ENCODE measurements around the gene C22orf42.

GRCh38 chr22:32144496-32145274 lies 14.4 kb downstream of the C22orf42 start:
- TF ChIP-seq CTCF (IDR thresholded peaks at IDR 0.05) (no peak), POLR2A (IDR thresholded peaks at IDR 0.05) (no peak), POLR2AphosphoS5 (IDR thresholded peaks at IDR 0.05; ENCODE audit: insufficient read depth in 1 of 2, low read depth in 1 of 2) (no peak)
